22Rv1 (cell line): ENCODE results near the gene SCFD2.
"Not testable (repeated sequence)": the region's sequence is repeated elsewhere in the genome, so short reads cannot be mapped to it uniquely, and the experiment has no call there.

ENCODE experiments used
- CTCF ChIP-seq: fragments of 450-650 bp; IDR thresholded peaks from 2 replicates; pipeline ENCODE4 v1.5.1; 2017; ENCODE audit warnings: mild to moderate bottlenecking
- ZFX ChIP-seq: fragments of 450-650 bp; IDR thresholded peaks from 2 replicates; pipeline ENCODE4 v1.6.1; 2017; ENCODE audit warnings: antibody characterized with exemption, borderline replicate concordance

DNA sequence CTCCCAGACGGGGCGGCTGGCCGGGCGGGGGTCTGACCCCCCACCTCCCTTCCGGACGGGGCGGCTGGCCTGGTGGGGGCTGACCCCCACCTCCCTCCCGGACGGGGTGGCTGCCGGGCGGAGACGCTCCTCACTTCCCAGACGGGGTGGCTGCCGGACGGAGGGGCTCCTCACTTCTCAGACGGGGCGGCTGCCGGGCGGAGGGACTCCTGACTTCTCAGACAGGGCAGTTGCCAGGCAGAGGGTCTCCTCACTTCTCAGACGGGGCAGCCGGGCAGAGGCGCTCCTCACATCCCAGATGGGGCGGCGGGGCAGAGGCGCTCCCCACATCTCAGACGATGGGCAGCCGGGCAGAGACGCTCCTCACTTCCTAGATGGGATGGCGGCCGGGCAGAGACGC is 109.9 kb downstream of the SCFD2 start:
- TF ChIP-seq CTCF, ZFX: not testable (repeated sequence)
